Natural killer cell (primary cell): ENCODE results near the gene STARD8. TPM values are rescaled to one million over a fixed set of nuclear protein-coding genes. Genes with fewer than 3 reads are reported as not detected.

Source experiments
- ATAC-seq, 3 donors: fragments of 150-1000 bp in 2 of 3; fragments of 200-7000 bp in 1 of 3; cut with Tn5 transposase; 1 replicate in 1 of 3; 2 replicates in 2 of 3; pipeline ENCODE4 v1.10.0; 2021; ENCODE audit warnings: mild to moderate bottlenecking in 2 of 3, moderate library complexity in 2 of 3
- DNase-seq, 2 donors: peaks; one replicate each; pipeline versions ENCODE4 v3.0.0 to v3.0.0-alpha.2; 2013 to 2021; ENCODE audit warnings: mixed read lengths in 1 of 2
- H3K27ac ChIP-seq: one replicate; pipeline ENCODE4 v1.5.1; 2013; ENCODE audit warnings: mild to moderate bottlenecking, low read length
- H3K27me3 ChIP-seq: one replicate; pipeline ENCODE4 v1.6.1; 2013; ENCODE audit warnings: low read length; ENCODE audit not compliant: control insufficient read depth, insufficient read depth
- H3K36me3 ChIP-seq: one replicate; pipeline ENCODE4 v1.6.1; 2013; ENCODE audit warnings: low read length; ENCODE audit not compliant: control insufficient read depth, insufficient read depth
- H3K4me1 ChIP-seq: one replicate; pipeline ENCODE4 v1.6.1; 2013; ENCODE audit warnings: low read length; ENCODE audit not compliant: control insufficient read depth, insufficient read depth
- H3K4me3 ChIP-seq: one replicate; pipeline ENCODE4 v1.5.1; 2013; ENCODE audit warnings: low read length
- H3K9me3 ChIP-seq: one replicate; pipeline ENCODE4 v1.6.1; 2013; ENCODE audit warnings: low read length; ENCODE audit not compliant: control insufficient read depth, insufficient read depth
- H3K27ac Mint-ChIP-seq, 2 donors: one replicate each; pipeline ENCODE4 v1.8.0; 2022; ENCODE audit warnings: mild to moderate bottlenecking in 2 of 2, mixed read lengths in 2 of 2, moderate library complexity in 1 of 2
- H3K27me3 Mint-ChIP-seq, 2 donors: one replicate each; pipeline ENCODE4 v1.8.0; 2022; ENCODE audit warnings: low read depth in 2 of 2, mixed read lengths in 2 of 2
- H3K36me3 Mint-ChIP-seq: one replicate; pipeline ENCODE4 v1.8.0; 2022; ENCODE audit warnings: mixed read lengths
- H3K4me1 Mint-ChIP-seq, 2 donors: one replicate each; pipeline ENCODE4 v1.8.0; 2022; ENCODE audit warnings: mixed read lengths in 2 of 2
- H3K4me3 Mint-ChIP-seq: one replicate; pipeline ENCODE4 v1.8.0; 2022; ENCODE audit warnings: mild to moderate bottlenecking, moderate library complexity, mixed read lengths
- H3K9me3 Mint-ChIP-seq, 2 donors: one replicate each; pipeline ENCODE4 v1.8.0; 2022; ENCODE audit warnings: mixed read lengths in 2 of 2
- WGBS: methylation state at CpG from one replicate; pipeline ENCODE4 v1.1.7; 2013; ENCODE audit warnings: missing lambda C conversion rate; ENCODE audit not compliant: insufficient coverage; 5-methylcytosine and 5-hydroxymethylcytosine counted together
- intact Hi-C: fragments of 100-400 bp; cut with micrococcal nuclease; formaldehyde crosslinking; loops from one replicate; pipeline ENCODE4 v1.14.2; 2022
- total RNA-seq, 4 donors: library from RNA; stranded (reverse); fragments of 120-200 nt in 1 of 4; gene quantifications; one replicate each; pipeline versions ENCODE4 v1.2.3 to v1.2.4, GENCODE V29; 2013 to 2022
- TF ChIP-seq, protein P1 (sequence below): fragments of 200-600 bp; IDR thresholded peaks from one replicate; pipeline ENCODE4 v1.8.0; 2022; ENCODE audit warnings: antibody characterized with exemption

Gene STARD8
- total RNA-seq, 3 donors from 2014 or later (not counting 1 experiment from before 2014, with no cell fraction given) = 0.97 to 1.3 (median 1.1) TPM

DNA sequence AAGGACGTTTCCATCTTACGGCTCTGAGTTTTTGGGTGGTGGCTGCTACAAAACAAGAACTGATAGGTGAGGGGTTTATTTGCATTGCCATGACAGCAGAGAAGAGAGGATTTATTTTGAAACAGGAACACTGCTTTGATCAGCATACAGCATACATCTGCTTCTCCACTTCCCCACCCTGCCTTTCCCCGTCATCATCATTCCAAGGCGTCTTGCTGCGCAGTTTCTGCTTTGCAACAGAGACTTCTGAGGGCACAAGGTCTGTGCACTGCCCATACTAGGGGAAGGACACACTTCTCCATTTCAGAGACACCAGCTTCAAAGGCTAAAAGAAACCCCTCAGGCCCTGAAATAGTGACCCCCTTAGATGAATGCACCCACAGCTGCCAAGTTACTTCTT lies 19.1 kb downstream of the STARD8 start:
- Histone ChIP-seq H3K4me3 (no peak overlapping the region), H3K36me3 (no peaks in the 10 kb centered on the region), H3K4me1 (no peaks in the 10 kb centered on the region), H3K27ac (no peak overlapping the region), H3K9me3 (no peaks in the 10 kb centered on the region), H3K27me3 (no peaks in the 10 kb centered on the region)
- 89% methylated on average over 4 of the region's 5 CpGs for WGBS
- H3K4me1 Mint-ChIP-seq = no peaks in the 10 kb centered on the region
- H3K4me3 Mint-ChIP-seq = no peak overlapping the region
- no peaks in the 10 kb centered on the region for H3K36me3 Mint-ChIP-seq
- TF ChIP-seq, protein P1, sequence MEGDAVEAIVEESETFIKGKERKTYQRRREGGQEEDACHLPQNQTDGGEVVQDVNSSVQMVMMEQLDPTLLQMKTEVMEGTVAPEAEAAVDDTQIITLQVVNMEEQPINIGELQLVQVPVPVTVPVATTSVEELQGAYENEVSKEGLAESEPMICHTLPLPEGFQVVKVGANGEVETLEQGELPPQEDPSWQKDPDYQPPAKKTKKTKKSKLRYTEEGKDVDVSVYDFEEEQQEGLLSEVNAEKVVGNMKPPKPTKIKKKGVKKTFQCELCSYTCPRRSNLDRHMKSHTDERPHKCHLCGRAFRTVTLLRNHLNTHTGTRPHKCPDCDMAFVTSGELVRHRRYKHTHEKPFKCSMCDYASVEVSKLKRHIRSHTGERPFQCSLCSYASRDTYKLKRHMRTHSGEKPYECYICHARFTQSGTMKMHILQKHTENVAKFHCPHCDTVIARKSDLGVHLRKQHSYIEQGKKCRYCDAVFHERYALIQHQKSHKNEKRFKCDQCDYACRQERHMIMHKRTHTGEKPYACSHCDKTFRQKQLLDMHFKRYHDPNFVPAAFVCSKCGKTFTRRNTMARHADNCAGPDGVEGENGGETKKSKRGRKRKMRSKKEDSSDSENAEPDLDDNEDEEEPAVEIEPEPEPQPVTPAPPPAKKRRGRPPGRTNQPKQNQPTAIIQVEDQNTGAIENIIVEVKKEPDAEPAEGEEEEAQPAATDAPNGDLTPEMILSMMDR = no peak
- no peaks in the 10 kb centered on the region for H3K9me3 Mint-ChIP-seq
- H3K27ac Mint-ChIP-seq = no peak overlapping the region
- ATAC-seq (no peak), DNase-seq (no peak)
- peaks cover 3 to 19% of the 10 kb centered on the region in 2 donors for H3K27me3 Mint-ChIP-seq
- intact Hi-C loops = no loop called here

DNA sequence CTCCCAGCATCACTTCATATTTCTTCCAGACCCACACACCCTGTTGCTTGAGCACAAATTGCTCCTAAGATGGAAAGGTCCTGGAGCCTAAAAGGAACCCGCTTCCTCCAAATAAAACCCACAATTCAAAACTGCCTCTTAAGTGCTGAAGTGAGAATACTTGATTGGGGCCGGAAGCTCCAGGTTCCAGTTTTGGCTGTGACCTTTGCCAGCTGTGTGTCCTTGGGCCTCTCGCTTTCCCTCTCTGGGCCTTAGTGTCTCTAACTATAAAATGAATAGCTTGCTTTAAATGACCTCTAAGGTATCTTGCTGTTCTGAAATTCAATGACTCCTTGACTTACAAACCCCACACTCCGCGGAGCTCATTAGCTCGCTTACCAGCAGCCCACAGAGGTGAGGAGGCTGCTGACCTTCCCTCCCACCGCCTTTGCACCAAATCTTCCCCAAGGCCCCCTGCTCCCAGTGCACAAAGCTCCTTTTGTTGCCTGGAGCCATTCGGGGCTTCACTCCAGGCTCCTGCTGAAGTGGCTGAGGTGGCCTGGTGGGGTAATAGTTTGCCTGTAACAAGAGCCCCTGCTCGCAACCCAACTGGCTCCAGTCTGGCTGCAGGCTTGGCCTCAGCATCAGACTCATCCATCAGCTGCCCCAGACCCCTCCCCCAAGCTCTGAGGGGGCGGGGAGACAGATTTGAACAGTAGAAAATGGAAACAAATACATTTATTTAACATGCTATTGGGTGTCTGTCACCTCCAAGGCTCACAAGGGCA lies 21.8 kb downstream of the STARD8 start:
- 95% methylated on average over 6 of the region's 10 CpGs for WGBS

DNA sequence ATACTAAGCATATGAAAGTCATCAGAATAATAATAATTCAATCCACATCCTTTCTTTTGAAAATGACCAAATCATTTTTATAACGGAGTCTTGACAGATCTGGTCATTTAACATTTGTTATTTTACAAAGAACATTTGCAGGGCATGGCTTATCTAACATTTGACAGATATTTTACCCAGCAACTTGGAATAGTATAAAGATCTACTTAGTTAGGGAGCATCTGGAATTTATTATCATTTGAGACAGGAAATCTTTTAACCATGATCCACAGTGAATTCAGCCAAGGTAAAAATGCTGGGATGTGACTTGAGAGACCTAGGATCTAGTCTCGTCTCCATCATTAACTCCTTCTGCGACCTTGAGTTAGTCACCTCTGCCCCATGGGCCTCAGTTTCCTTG lies 22.4 kb downstream of the STARD8 start:
- TF ChIP-seq, protein P1 = no peak
- Histone ChIP-seq H3K36me3 (no peaks in the 10 kb centered on the region), H3K9me3 (no peaks in the 10 kb centered on the region), H3K4me3 (no peak overlapping the region), H3K4me1 (no peaks in the 10 kb centered on the region), H3K27ac (no peak overlapping the region), H3K27me3 (no peaks in the 10 kb centered on the region)
- intact Hi-C loops = no loop called here
- no peak overlapping the region for H3K4me3 Mint-ChIP-seq
- H3K27me3 Mint-ChIP-seq = peaks cover 0 to 3% of the 10 kb centered on the region in 2 donors
- DNase-seq (no peak), ATAC-seq (no peak)
- no peaks in the 10 kb centered on the region for H3K36me3 Mint-ChIP-seq
- 100% methylated on average over 1 of the region's 3 CpGs for WGBS
- no peaks in the 10 kb centered on the region for H3K9me3 Mint-ChIP-seq
- H3K4me1 Mint-ChIP-seq = no peaks in the 10 kb centered on the region
- H3K27ac Mint-ChIP-seq = no peak overlapping the region

More for the DNA sequence above, 21.8 kb downstream of the STARD8 start:
- Histone ChIP-seq H3K36me3 (no peaks in the 10 kb centered on the region), H3K27ac (no peak overlapping the region), H3K4me3 (no peak overlapping the region), H3K27me3 (no peaks in the 10 kb centered on the region), H3K4me1 (no peaks in the 10 kb centered on the region), H3K9me3 (no peaks in the 10 kb centered on the region)
- intact Hi-C loops = no loop called here
- Mint-ChIP-seq H3K4me3 (no peak overlapping the region), H3K27ac (no peak overlapping the region), H3K27me3 (peaks cover 0 to 9% of the 10 kb centered on the region in 2 donors), H3K36me3 (no peaks in the 10 kb centered on the region), H3K4me1 (no peaks in the 10 kb centered on the region), H3K9me3 (no peaks in the 10 kb centered on the region)
- ATAC-seq = no peak
- TF ChIP-seq, protein P1 = no peak
- no peak for DNase-seq

DNA sequence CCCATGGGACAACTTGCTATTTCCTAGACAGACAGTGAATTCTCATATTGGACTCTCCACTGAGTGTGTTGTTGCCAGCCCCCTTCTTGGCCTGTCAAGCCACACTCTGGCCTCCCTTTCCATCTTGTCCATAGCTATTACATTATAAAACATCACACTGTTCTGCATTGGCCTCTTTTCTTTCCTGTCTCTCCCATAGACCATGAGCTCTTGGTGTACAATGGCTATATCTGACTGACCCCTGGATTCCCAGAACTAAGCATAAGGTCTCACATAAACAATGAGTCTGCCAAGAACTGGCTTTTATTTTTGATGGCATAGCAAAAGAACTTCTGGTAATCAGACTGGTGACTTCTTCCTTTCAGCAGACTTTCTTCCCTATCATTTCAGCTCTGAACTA lies 23.8 kb downstream of the STARD8 start:
- ATAC-seq = no peak
- no peaks in the 10 kb centered on the region for H3K36me3 ChIP-seq
- no peak overlapping the region for H3K4me3 Mint-ChIP-seq

More for the DNA sequence above, 23.8 kb downstream of the STARD8 start:
- Histone ChIP-seq H3K27ac (no peak overlapping the region), H3K9me3 (no peaks in the 10 kb centered on the region), H3K27me3 (no peaks in the 10 kb centered on the region), H3K4me1 (no peaks in the 10 kb centered on the region), H3K4me3 (no peak overlapping the region)
- intact Hi-C loops = no loop called here
- H3K27ac Mint-ChIP-seq = no peak overlapping the region
- no peaks in the 10 kb centered on the region for H3K4me1 Mint-ChIP-seq
- TF ChIP-seq, protein P1 = no peak
- no peaks in the 10 kb centered on the region for H3K36me3 Mint-ChIP-seq
- H3K9me3 Mint-ChIP-seq = no peaks in the 10 kb centered on the region
- no peak for DNase-seq
- no peaks in the 10 kb centered on the region for H3K27me3 Mint-ChIP-seq
